HG03045 (cell line): ENCODE results near the gene STPG1.

Experiments used
- ATAC-seq: cut with Tn5 transposase; IDR thresholded peaks from one replicate; pipeline ENCODE4 v1.9.1; 2021; ENCODE audit warnings: mild to moderate bottlenecking, moderate library complexity; ENCODE audit not compliant: unreplicated experiment

The STPG1 gene

GRCh38 chr1:24319962-24320361, 93.6 kb downstream of the STPG1 start:
- no peak for ATAC-seq

GRCh38 chr1:24319312-24319863, 94.2 kb downstream of the STPG1 start, which contains the start of gene GRHL3:
GRHL3 (plus strand) TSS chr1:24319357; CDS start chr1:24319552, 195 bp downstream.
- ATAC-seq: no peak

GRCh38 chr1:24318615-24319311, 94.8 kb downstream of the STPG1 start:
- ATAC-seq: no peak

GRCh38 chr1:24317956-24318614, 95.5 kb downstream of the STPG1 start:
- no peak for ATAC-seq

- no peak for ATAC-seq
Observed at GRCh38 chr1:24317081-24317480, 96.5 kb downstream of the STPG1 start.

- ATAC-seq: no peak
Observed at GRCh38 chr1:24316645-24317044, 96.9 kb downstream of the STPG1 start.

- no peak for ATAC-seq
Observed at GRCh38 chr1:24315391-24315790, 98.2 kb downstream of the STPG1 start.

GRCh38 chr1:24311741-24312140, 101.8 kb downstream of the STPG1 start:
- ATAC-seq: no peak

GRCh38 chr1:24311234-24311633, 102.3 kb downstream of the STPG1 start:
- ATAC-seq: no peak

GRCh38 chr1:24309762-24310485, 103.7 kb downstream of the STPG1 start:
- no peak for ATAC-seq

GRCh38 chr1:24308365-24309015, 105.1 kb downstream of the STPG1 start:
- ATAC-seq: no peak
